Activated T-cell treated with anti-CD3 and anti-CD28 coated beads, Interleukin-2, amount 50 U/mL, for 24 hours (primary cell): ENCODE data around the gene CHD2.

ENCODE experiments used
- DNase-seq: peaks from one replicate; pipeline ENCODE4 v3.0.0-alpha.2; 2020
- H3K27ac Mint-ChIP-seq: 2 replicates; pipeline ENCODE4 v1.8.0; 2020; ENCODE audit warnings: mild to moderate bottlenecking, mixed read lengths
- H3K27me3 Mint-ChIP-seq: 2 replicates; pipeline ENCODE4 v1.8.0; 2020; ENCODE audit warnings: mixed read lengths
- H3K36me3 Mint-ChIP-seq: 2 replicates; pipeline ENCODE4 v1.8.0; 2020; ENCODE audit warnings: low read depth, mixed read lengths
- H3K4me1 Mint-ChIP-seq: 2 replicates; pipeline ENCODE4 v1.8.0; 2020; ENCODE audit warnings: low read depth, mixed read lengths
- H3K4me3 Mint-ChIP-seq: 2 replicates; pipeline ENCODE4 v1.8.0; 2020; ENCODE audit warnings: mild to moderate bottlenecking, moderate library complexity, mixed read lengths
- H3K9me3 Mint-ChIP-seq: 2 replicates; pipeline ENCODE4 v1.8.0; 2020; ENCODE audit warnings: mixed read lengths

Gene CHD2

GRCh38 chr15:92893200-92893599 lies 6.9 kb upstream of the CHD2 start:
- Mint-ChIP-seq H3K36me3 (peaks cover 96% of the 10 kb centered on the region), H3K4me1 (peaks cover 78% of the 10 kb centered on the region), H3K27ac (peak overlapping the region; percentile 87), H3K4me3 (no peak overlapping the region), H3K9me3 (peaks cover 9% of the 10 kb centered on the region), H3K27me3 (no peaks in the 10 kb centered on the region)
- DNase-seq: no peak

GRCh38 chr15:92896561-92896960 lies 3.6 kb upstream of the CHD2 start:
- H3K9me3 Mint-ChIP-seq: peaks cover 17% of the 10 kb centered on the region

GRCh38 chr15:92897620-92898019 lies 2.5 kb upstream of the CHD2 start:
- peaks cover 62% of the 10 kb centered on the region for H3K4me1 Mint-ChIP-seq
- H3K9me3 Mint-ChIP-seq: peaks cover 17% of the 10 kb centered on the region
- H3K36me3 Mint-ChIP-seq: peaks cover 95% of the 10 kb centered on the region
- no peaks in the 10 kb centered on the region for H3K27me3 Mint-ChIP-seq
- DNase-seq: no peak
- peak overlapping the region; percentile 82 for H3K27ac Mint-ChIP-seq
- H3K4me3 Mint-ChIP-seq: no peak overlapping the region

More at GRCh38 chr15:92896561-92896960, 3.6 kb upstream of the CHD2 start:
- DNase-seq: no peak
- Mint-ChIP-seq H3K36me3 (peaks cover 95% of the 10 kb centered on the region), H3K4me1 (peaks cover 68% of the 10 kb centered on the region), H3K27me3 (no peaks in the 10 kb centered on the region), H3K27ac (peak overlapping the region; percentile 82), H3K4me3 (peak overlapping the region; percentile 49)

- Mint-ChIP-seq H3K9me3 (peaks cover 17% of the 10 kb centered on the region), H3K4me1 (peaks cover 58% of the 10 kb centered on the region), H3K27me3 (no peaks in the 10 kb centered on the region), H3K4me3 (peak overlapping the region; percentile 99), H3K36me3 (peaks cover 95% of the 10 kb centered on the region), H3K27ac (peak overlapping the region; percentile 99)
- DNase-seq: no peak
These were observed 1.0 kb upstream of the CHD2 start for GRCh38 chr15:92898988-92899582.

- DNase-seq: no peak
- H3K27ac Mint-ChIP-seq: peak overlapping the region; percentile 99
- peaks cover 94% of the 10 kb centered on the region for H3K36me3 Mint-ChIP-seq
- H3K27me3 Mint-ChIP-seq: no peaks in the 10 kb centered on the region
- H3K4me3 Mint-ChIP-seq: peak overlapping the region; percentile 99
- peaks cover 17% of the 10 kb centered on the region for H3K9me3 Mint-ChIP-seq
- H3K4me1 Mint-ChIP-seq: peaks cover 54% of the 10 kb centered on the region
These were observed 550 bp upstream of the CHD2 start for GRCh38 chr15:92899601-92899947.

- DNase-seq: no peak
- peak overlapping the region; percentile 99 for H3K27ac Mint-ChIP-seq
- H3K9me3 Mint-ChIP-seq: peaks cover 17% of the 10 kb centered on the region
- peak overlapping the region; percentile 99 for H3K4me3 Mint-ChIP-seq
- peaks cover 56% of the 10 kb centered on the region for H3K4me1 Mint-ChIP-seq
- H3K36me3 Mint-ChIP-seq: peaks cover 94% of the 10 kb centered on the region
- H3K27me3 Mint-ChIP-seq: no peaks in the 10 kb centered on the region
These were observed 577 bp downstream of the CHD2 start for GRCh38 chr15:92900731-92901071.

- Mint-ChIP-seq H3K27ac (peak overlapping the region; percentile 99), H3K36me3 (peaks cover 93% of the 10 kb centered on the region), H3K4me1 (peaks cover 58% of the 10 kb centered on the region), H3K4me3 (peak overlapping the region; percentile 99), H3K9me3 (peaks cover 17% of the 10 kb centered on the region), H3K27me3 (no peaks in the 10 kb centered on the region)
- DNase-seq: no peak
These were observed 1.1 kb downstream of the CHD2 start for GRCh38 chr15:92901072-92901761.

GRCh38 chr15:92901995-92902394 lies 1.9 kb downstream of the CHD2 start:
- DNase-seq: no peak
- Mint-ChIP-seq H3K4me3 (peak overlapping the region; percentile 99), H3K27me3 (no peaks in the 10 kb centered on the region), H3K36me3 (peaks cover 91% of the 10 kb centered on the region), H3K4me1 (peaks cover 58% of the 10 kb centered on the region), H3K9me3 (peaks cover 13% of the 10 kb centered on the region), H3K27ac (peak overlapping the region; percentile 99)

- Mint-ChIP-seq H3K27me3 (no peaks in the 10 kb centered on the region), H3K27ac (peak overlapping the region; percentile 99), H3K36me3 (peaks cover 90% of the 10 kb centered on the region), H3K9me3 (peaks cover 8% of the 10 kb centered on the region), H3K4me3 (peak overlapping the region; percentile 99), H3K4me1 (peaks cover 60% of the 10 kb centered on the region)
- no peak for DNase-seq
These were observed 2.8 kb downstream of the CHD2 start for GRCh38 chr15:92902737-92903593.

- peaks cover 60% of the 10 kb centered on the region for H3K4me1 Mint-ChIP-seq
- H3K4me3 Mint-ChIP-seq: peak overlapping the region; percentile 99
- H3K27ac Mint-ChIP-seq: peak overlapping the region; percentile 99
- peaks cover 90% of the 10 kb centered on the region for H3K36me3 Mint-ChIP-seq
- no peaks in the 10 kb centered on the region for H3K27me3 Mint-ChIP-seq
- no peak for DNase-seq
- H3K9me3 Mint-ChIP-seq: peaks cover 8% of the 10 kb centered on the region
These were observed 3.5 kb downstream of the CHD2 start for GRCh38 chr15:92903631-92903965.

- peak; percentile 99 for DNase-seq
- peak overlapping the region; percentile 99 for H3K27ac Mint-ChIP-seq
- peaks cover 88% of the 10 kb centered on the region for H3K36me3 Mint-ChIP-seq
- H3K4me3 Mint-ChIP-seq: peak overlapping the region; percentile 99
- H3K27me3 Mint-ChIP-seq: no peaks in the 10 kb centered on the region
- peaks cover 60% of the 10 kb centered on the region for H3K4me1 Mint-ChIP-seq
- peaks cover 4% of the 10 kb centered on the region for H3K9me3 Mint-ChIP-seq
These were observed 4.0 kb downstream of the CHD2 start for GRCh38 chr15:92903966-92904721.

- Mint-ChIP-seq H3K4me3 (peak overlapping the region; percentile 99), H3K9me3 (no peaks in the 10 kb centered on the region), H3K36me3 (peaks cover 90% of the 10 kb centered on the region), H3K27ac (peak overlapping the region; percentile 99), H3K27me3 (no peaks in the 10 kb centered on the region), H3K4me1 (peaks cover 62% of the 10 kb centered on the region)
- DNase-seq: no peak
These were observed 4.8 kb downstream of the CHD2 start for GRCh38 chr15:92904722-92905571.

GRCh38 chr15:92906020-92906419 lies 5.9 kb downstream of the CHD2 start:
- Mint-ChIP-seq H3K4me3 (peak overlapping the region; percentile 99), H3K27ac (peak overlapping the region; percentile 99), H3K9me3 (no peaks in the 10 kb centered on the region), H3K27me3 (no peaks in the 10 kb centered on the region), H3K4me1 (peaks cover 70% of the 10 kb centered on the region), H3K36me3 (peaks cover 88% of the 10 kb centered on the region)
- DNase-seq: no peak
